22Rv1 (cell line): ENCODE data around the gene CCN5.
"Not testable (repeated sequence)": the region's sequence is repeated elsewhere in the genome, so short reads cannot be mapped to it uniquely, and the experiment has no call there.

Experiments used
- H3K27ac ChIP-seq: fragments of 450-650 bp; 2 replicates; pipeline ENCODE4 v1.5.1; 2017
- CTCF ChIP-seq: fragments of 450-650 bp; IDR thresholded peaks from 2 replicates; pipeline ENCODE4 v1.5.1; 2017; ENCODE audit warnings: mild to moderate bottlenecking
- ZFX ChIP-seq: fragments of 450-650 bp; IDR thresholded peaks from 2 replicates; pipeline ENCODE4 v1.6.1; 2017; ENCODE audit warnings: antibody characterized with exemption, borderline replicate concordance

The CCN5 gene

GRCh38 chr20:44756011-44756688, 41.0 kb downstream of the CCN5 start:
- TF ChIP-seq CTCF = no peak
- no peak overlapping the region for H3K27ac ChIP-seq

- TF ChIP-seq ZFX (no peak), CTCF (no peak)
- no peak overlapping the region for H3K27ac ChIP-seq
These were observed 41.8 kb downstream of the CCN5 start for GRCh38 chr20:44756956-44757355.

GRCh38 chr20:44758247-44759101, 43.3 kb downstream of the CCN5 start:
- TF ChIP-seq ZFX = no peak
- TF ChIP-seq CTCF = no peak
- H3K27ac ChIP-seq = no peak overlapping the region

GRCh38 chr20:44759595-44759994, 44.4 kb downstream of the CCN5 start:
- TF ChIP-seq CTCF (no peak), ZFX (no peak)
- no peak overlapping the region for H3K27ac ChIP-seq

- TF ChIP-seq ZFX (no peak), CTCF (no peak)
- H3K27ac ChIP-seq = no peak overlapping the region
These were observed 46.3 kb downstream of the CCN5 start for GRCh38 chr20:44761423-44761822.

GRCh38 chr20:44762466-44763140, 47.4 kb downstream of the CCN5 start:
- TF ChIP-seq ZFX (no peak), CTCF (no peak)
- H3K27ac ChIP-seq = no peak overlapping the region

- not testable (repeated sequence) for H3K27ac ChIP-seq
These were observed 48.6 kb downstream of the CCN5 start for GRCh38 chr20:44763798-44764197.
